GM19239 (cell line): ENCODE results near the gene SCGB3A1.

Source experiments
- DNase-seq: peaks from one replicate; pipeline ENCODE4 v3.0.0; 2011; ENCODE audit warnings: low spot score; ENCODE audit not compliant: insufficient read length
- FAIRE-seq: peaks from 2 replicates; lab custom pipeline; 2011; peaks lifted over from hg19 to GRCh38; lab: Jason Lieb, UNC

SCGB3A1 gene

GRCh38 chr5:180591311-180591887, at the start of gene SCGB3A1:
SCGB3A1 (minus strand) TSS chr5:180591499; CDS start chr5:180591462, 37 bp downstream.
- no peak for FAIRE-seq
- DNase-seq, result no peak

DNA sequence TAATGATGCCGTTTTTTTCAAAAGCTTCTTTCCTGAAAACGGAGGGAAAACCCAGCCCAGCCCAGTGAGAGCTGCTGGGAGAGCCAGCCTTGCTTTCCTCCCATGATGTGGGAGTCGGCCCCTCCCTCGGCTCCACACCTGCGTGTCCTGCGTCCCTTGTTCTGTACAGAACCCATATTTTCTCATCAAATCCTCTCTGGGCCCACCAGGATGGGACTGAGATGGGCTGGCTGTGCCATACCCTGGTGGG, 49.2 kb upstream of the SCGB3A1 start:
- no peak for FAIRE-seq
- DNase-seq, result no peak

- DNase-seq, result no peak
- no peak for FAIRE-seq
These were observed 48.7 kb upstream of the SCGB3A1 start for GRCh38 chr5:180639741-180640610.

GRCh38 chr5:180639287-180639686, 48.0 kb upstream of the SCGB3A1 start:
- no peak for DNase-seq
- no peak for FAIRE-seq

DNA sequence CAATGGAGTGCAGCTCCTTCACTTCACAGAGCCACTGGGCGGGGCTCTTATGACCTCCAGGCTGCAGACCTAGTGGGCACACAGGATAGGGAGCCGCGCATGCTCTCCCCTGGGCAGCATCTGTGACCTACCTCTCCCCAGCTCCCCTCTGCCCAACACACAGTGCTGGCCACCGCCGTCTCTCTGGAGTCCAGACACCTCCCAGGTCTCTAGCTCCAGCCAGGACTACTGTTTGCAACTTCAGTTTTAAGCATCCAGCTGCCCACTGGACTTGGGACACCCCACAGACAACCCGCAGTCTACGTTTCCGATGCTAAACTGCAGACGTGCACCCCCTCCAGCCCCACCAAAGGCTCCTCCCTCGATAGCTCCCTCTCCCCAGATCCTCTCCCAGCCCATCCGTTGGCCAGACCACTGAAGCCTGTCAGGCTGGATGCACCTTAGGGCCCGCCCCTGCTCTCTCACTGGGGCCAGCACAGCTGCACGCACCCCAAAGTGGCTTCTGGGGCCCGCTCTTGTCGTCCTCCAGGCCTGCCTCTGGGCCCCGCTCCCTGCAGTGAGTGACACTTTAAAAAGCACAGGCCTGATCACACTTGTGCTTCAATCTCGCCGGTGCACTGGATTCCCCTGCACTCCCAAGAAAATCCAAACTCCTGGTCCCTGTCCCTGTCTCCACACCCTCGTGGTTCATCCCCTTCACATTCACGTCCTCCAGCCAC, 46.8 kb upstream of the SCGB3A1 start:
- no peak for FAIRE-seq
- no peak for DNase-seq

- no peak for DNase-seq
- FAIRE-seq, result no peak
These were observed 45.2 kb upstream of the SCGB3A1 start for GRCh38 chr5:180636403-180637075.

GRCh38 chr5:180636016-180636402, 44.7 kb upstream of the SCGB3A1 start:
- FAIRE-seq (no peak), DNase-seq (no peak)

DNA sequence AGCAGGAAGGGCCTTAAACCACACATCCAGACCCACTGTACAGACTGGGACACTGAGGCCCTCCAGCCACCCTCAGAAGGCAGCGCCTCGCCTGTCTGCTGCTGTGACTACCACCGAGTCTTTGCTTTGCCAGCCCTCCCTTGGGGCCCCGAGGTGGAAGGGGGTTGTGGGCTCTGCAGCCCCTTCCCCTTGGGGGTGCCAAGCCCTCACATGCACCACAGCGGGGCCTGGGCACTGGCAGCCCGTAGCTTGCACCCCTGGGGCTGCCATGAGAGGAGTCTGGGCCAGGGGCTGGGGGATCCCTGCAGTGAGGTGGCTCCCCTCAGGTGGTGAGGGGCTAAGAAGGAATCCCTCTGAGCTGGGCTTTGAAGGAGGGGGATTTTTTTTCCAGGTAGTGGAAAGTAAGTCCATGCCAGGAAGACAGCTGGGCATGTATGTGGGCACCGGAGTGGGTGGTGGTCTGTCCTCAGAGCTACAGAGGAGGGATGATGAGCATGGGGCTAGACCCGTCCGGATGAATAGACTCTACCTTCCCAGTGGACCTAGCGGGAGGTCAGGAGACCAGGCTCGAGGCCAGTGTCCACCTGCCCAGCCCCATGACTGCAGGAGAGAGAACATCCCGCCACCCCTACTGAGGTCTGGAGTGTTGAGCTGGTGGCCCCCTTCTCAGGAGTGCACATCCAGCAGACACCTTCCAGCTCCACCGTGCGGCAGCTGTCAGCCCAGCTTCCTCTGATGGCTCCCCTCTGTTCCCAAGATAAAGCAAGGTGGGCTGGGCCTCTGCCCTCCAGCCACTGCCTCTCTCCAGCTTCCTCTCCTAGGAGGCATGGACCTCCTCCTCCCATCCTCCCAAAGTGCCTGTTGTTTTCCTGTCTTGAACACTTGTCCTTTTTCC, 42.2 kb upstream of the SCGB3A1 start:
- DNase-seq, result no peak
- FAIRE-seq, result no peak

DNA sequence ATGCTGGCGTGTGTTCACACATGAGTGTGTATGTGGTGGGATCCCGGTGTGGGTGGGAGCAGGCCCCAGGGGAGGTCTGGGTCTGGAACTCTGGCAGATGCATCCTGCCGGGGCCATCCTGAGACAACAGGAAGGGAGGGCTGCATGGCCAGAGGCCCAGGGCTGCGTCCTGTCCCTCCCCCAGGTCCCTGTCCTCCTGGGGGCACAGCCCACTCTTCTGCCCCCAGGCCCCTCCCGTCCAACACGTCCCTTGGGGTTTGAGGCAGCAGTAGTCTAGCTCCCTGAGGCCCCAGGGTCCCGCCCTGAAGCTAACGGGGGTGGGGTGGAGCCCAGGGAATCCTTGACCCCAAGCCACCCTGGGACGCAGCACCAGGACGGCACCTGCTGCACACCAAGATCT, 41.5 kb upstream of the SCGB3A1 start:
- DNase-seq (no peak), FAIRE-seq (no peak)

DNA sequence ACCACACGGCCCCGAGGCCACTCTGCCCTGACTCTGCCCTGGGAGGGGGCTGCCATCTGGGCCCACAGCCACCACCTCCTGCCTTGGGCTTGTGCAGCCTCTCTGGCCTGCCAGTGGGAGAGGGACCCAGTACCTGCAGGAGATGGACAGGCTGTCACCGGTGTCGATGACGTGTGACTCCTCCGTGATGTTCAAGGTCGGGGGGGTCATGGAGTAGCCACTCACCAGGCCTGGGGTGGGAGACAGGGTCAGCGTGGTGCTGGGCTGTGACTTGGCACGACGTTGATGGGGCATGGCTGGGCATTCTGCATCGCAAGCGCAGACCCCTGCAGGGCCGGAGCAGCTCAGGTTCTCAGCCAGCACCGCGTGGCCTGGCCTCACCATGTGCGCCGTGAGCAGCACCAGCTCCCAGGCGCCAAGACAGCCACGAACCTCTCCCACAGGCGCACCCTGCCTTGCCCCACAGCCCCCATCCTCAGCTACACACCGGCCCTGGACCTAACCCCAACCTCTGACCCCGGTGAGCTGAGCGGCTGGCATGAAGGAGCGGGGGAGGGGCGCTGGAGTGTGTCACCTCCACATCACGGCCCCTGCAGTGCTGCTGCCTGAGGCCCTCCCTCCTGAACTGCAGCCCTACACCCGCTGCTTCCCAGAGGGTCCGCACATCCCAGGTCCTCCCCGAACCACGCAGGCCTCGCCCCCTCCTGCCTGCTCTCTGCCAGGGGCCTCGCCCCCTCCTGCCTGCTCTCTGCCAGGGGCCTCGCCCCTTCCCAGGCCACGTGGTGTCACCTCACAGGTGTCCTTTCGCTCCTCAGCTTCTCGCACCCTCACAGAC, 40.5 kb upstream of the SCGB3A1 start:
- DNase-seq, result no peak
- no peak for FAIRE-seq

GRCh38 chr5:180630426-180630825, 39.1 kb upstream of the SCGB3A1 start:
- no peak for DNase-seq
- no peak for FAIRE-seq

- DNase-seq (no peak), FAIRE-seq (no peak)
These were observed 38.6 kb upstream of the SCGB3A1 start for GRCh38 chr5:180629831-180630382.

- no peak for FAIRE-seq
- DNase-seq, result no peak
These were observed 37.8 kb upstream of the SCGB3A1 start for GRCh38 chr5:180628827-180629750.

DNA sequence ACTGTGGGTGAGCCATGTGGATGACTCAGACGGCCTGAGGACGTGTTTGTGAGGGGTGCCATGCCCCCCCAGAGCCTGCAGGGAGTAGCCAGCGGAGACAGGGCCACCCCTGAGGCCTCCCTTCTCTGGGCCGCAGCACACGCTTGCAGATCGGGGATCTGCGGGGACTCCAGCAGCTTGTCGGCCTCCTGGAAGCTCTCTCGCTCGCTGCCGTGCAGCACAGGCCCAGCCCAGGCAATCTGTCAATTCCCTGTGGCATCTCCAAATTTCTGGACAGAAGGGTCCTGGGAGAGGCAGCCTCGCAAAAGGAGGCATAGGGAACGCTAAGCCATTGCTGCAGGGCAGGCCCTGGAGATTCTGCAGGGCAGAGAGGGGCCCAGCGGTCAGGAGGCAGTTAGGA, 36.9 kb upstream of the SCGB3A1 start:
- FAIRE-seq (no peak), DNase-seq (no peak)

GRCh38 chr5:180627386-180628120, 36.3 kb upstream of the SCGB3A1 start:
- DNase-seq, result no peak
- FAIRE-seq, result no peak

- DNase-seq (no peak), FAIRE-seq (no peak)
These were observed 35.5 kb upstream of the SCGB3A1 start for GRCh38 chr5:180626661-180627385.
